K562 (cell line): Measurements from ENCODE around the gene PACRG.

Source experiments
- ESRRB ChIP-seq: fragments of 250-450 bp; sonication (Bioruptor Pico); IDR thresholded peaks from 2 replicates; pipeline ENCODE4 v1.5.0; 2020; ENCODE audit warnings: mild to moderate bottlenecking, moderate library complexity, borderline replicate concordance
- TF ChIP-seq, protein P1 (sequence below): fragments of 450-650 bp; IDR thresholded peaks from 2 replicates; pipeline ENCODE4 v1.6.1; 2017; ENCODE audit warnings: antibody characterized with exemption

- no peak for TF ChIP-seq ESRRB
- TF ChIP-seq, protein P1, sequence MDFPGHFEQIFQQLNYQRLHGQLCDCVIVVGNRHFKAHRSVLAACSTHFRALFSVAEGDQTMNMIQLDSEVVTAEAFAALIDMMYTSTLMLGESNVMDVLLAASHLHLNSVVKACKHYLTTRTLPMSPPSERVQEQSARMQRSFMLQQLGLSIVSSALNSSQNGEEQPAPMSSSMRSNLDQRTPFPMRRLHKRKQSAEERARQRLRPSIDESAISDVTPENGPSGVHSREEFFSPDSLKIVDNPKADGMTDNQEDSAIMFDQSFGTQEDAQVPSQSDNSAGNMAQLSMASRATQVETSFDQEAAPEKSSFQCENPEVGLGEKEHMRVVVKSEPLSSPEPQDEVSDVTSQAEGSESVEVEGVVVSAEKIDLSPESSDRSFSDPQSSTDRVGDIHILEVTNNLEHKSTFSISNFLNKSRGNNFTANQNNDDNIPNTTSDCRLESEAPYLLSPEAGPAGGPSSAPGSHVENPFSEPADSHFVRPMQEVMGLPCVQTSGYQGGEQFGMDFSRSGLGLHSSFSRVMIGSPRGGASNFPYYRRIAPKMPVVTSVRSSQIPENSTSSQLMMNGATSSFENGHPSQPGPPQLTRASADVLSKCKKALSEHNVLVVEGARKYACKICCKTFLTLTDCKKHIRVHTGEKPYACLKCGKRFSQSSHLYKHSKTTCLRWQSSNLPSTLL, result no peak
Observed at GRCh38 chr6:163320402-163320801, 592.6 kb downstream of the PACRG start.
